GM23338 (cell line): Measurements from ENCODE around the gene INPP5D. TPM values are rescaled to one million over a fixed set of nuclear protein-coding genes. Genes with fewer than 3 reads are reported as not detected.

Experiments
- ATAC-seq: fragments of 200-7000 bp; cut with Tn5 transposase; 3 replicates; pipeline ENCODE4 v1.9.1; 2020
- DNase-seq: peaks from one replicate; pipeline ENCODE4 v3.0.0-alpha.2; 2015; ENCODE audit warnings: low spot score
- H2AFZ ChIP-seq: fragments of 200-600 bp; sonication (generic); 2 replicates; pipeline ENCODE4 v1.8.0; 2016; ENCODE audit warnings: antibody characterized with exemption, mild to moderate bottlenecking, moderate library complexity
- H3F3A ChIP-seq: fragments of 200-600 bp; sonication (generic); replicated peaks from 2 replicates; pipeline ENCODE4 v1.8.0; 2017; ENCODE audit warnings: antibody characterized with exemption, mixed run types, low read depth
- H3K27ac ChIP-seq: fragments of 200-600 bp; sonication (generic); 2 replicates; pipeline ENCODE4 v1.6.1; 2016; ENCODE audit warnings: low read depth
- H3K27me3 ChIP-seq: fragments of 200-600 bp; sonication (generic); 2 replicates; pipeline ENCODE4 v1.8.0; 2016; ENCODE audit warnings: mild to moderate bottlenecking, mixed run types, moderate library complexity; ENCODE audit not compliant: insufficient read depth
- H3K36me3 ChIP-seq: fragments of 200-600 bp; sonication (generic); 2 replicates; pipeline ENCODE4 v1.8.0; 2016; ENCODE audit warnings: mild to moderate bottlenecking; ENCODE audit not compliant: insufficient read depth
- H3K4me1 ChIP-seq: fragments of 200-600 bp; sonication (generic); 2 replicates; pipeline ENCODE4 v1.8.0; 2016; ENCODE audit warnings: mild to moderate bottlenecking, moderate library complexity; ENCODE audit not compliant: insufficient read depth
- H3K4me2 ChIP-seq: fragments of 200-600 bp; sonication (generic); 2 replicates; pipeline ENCODE4 v1.7.1; 2017; ENCODE audit warnings: mixed run types
- H3K4me3 ChIP-seq: fragments of 200-600 bp; sonication (generic); 2 replicates; pipeline ENCODE4 v1.6.1; 2016; ENCODE audit warnings: mixed run types
- H3K79me2 ChIP-seq: fragments of 200-600 bp; sonication (generic); replicated peaks from 2 replicates; pipeline ENCODE4 v1.8.0; 2017; ENCODE audit warnings: mild to moderate bottlenecking; ENCODE audit not compliant: insufficient read depth
- H3K9me2 ChIP-seq: fragments of 200-600 bp; sonication (generic); 2 replicates; pipeline ENCODE4 v1.8.0; 2017; ENCODE audit not compliant: insufficient read depth
- H4K20me1 ChIP-seq: fragments of 200-600 bp; sonication (generic); replicated peaks from 2 replicates; pipeline ENCODE4 v1.8.0; 2017; ENCODE audit warnings: mild to moderate bottlenecking; ENCODE audit not compliant: insufficient read depth
- H3K27ac Mint-ChIP-seq: 2 replicates; pipeline ENCODE4 v1.8.0; 2020; ENCODE audit warnings: inconsistent platforms, mild to moderate bottlenecking, moderate library complexity, mixed read lengths
- H3K27me3 Mint-ChIP-seq: 3 replicates; pipeline ENCODE4 v1.8.0; 2022; ENCODE audit warnings: low read depth, mild to moderate bottlenecking, moderate library complexity, mixed read lengths, inconsistent platforms; ENCODE audit not compliant: insufficient read depth, poor library complexity
- H3K36me3 Mint-ChIP-seq: 3 replicates; pipeline ENCODE4 v1.8.0; 2021; ENCODE audit warnings: low read depth, mild to moderate bottlenecking, inconsistent platforms, moderate library complexity, mixed read lengths
- H3K4me1 Mint-ChIP-seq: 3 replicates; pipeline ENCODE4 v1.8.0; 2020; ENCODE audit warnings: mild to moderate bottlenecking, inconsistent platforms, mixed read lengths
- H3K4me3 Mint-ChIP-seq: 3 replicates; pipeline ENCODE4 v1.8.0; 2021; ENCODE audit warnings: moderate library complexity, mild to moderate bottlenecking, inconsistent platforms, mixed read lengths
- H3K9me3 Mint-ChIP-seq: 3 replicates; pipeline ENCODE4 v1.8.0; 2020; ENCODE audit warnings: moderate library complexity, mild to moderate bottlenecking, inconsistent platforms, mixed read lengths
- CREB1 ChIP-seq: fragments of 250-450 bp; sonication (Bioruptor Pico); IDR thresholded peaks from 2 replicates; pipeline ENCODE4 v1.5.0; 2020; ENCODE audit warnings: low read depth, mild to moderate bottlenecking, moderate library complexity
- CTCF ChIP-seq, 2 experiments: fragments of 200-600 bp in 1 of 2; sonication (generic) in 1 of 2; conservative IDR thresholded peaks; 2 replicates each; pipeline versions ENCODE4 v1.5.1 to v1.6.1; 2016 to 2017; ENCODE audit warnings: antibody characterized with exemption in 2 of 2, low read depth in 2 of 2, mild to moderate bottlenecking in 2 of 2, moderate library complexity in 1 of 2
- ETS1 ChIP-seq: IDR thresholded peaks from 2 replicates; pipeline ENCODE4 v1.6.1; 2016; ENCODE audit warnings: antibody characterized with exemption
- EZH2 ChIP-seq: fragments of 200-600 bp; sonication (generic); IDR thresholded peaks from one replicate; pipeline ENCODE4 v1.8.0; 2017; ENCODE audit warnings: antibody characterized with exemption, mild to moderate bottlenecking, low read depth; ENCODE audit not compliant: unreplicated experiment
- EZH2phosphoT487 ChIP-seq: fragments of 200-600 bp; sonication (generic); IDR thresholded peaks from one replicate; pipeline ENCODE4 v1.8.1; 2018; ENCODE audit warnings: antibody characterized with exemption; ENCODE audit not compliant: unreplicated experiment
- NANOG ChIP-seq: IDR thresholded peaks from 2 replicates; pipeline ENCODE4 v1.6.1; 2016; ENCODE audit warnings: antibody characterized with exemption, borderline replicate concordance
- POLR2AphosphoS5 ChIP-seq: IDR thresholded peaks from 2 replicates; pipeline ENCODE4 v1.6.1; 2016; ENCODE audit warnings: antibody characterized with exemption, low read depth
- STAT1 ChIP-seq: IDR thresholded peaks from one replicate; pipeline ENCODE4 v1.6.1; 2016; ENCODE audit warnings: antibody characterized with exemption; ENCODE audit not compliant: unreplicated experiment
- ZNF114 ChIP-seq: fragments of 250-450 bp; sonication (Bioruptor Pico); IDR thresholded peaks from 2 replicates; pipeline ENCODE4 v1.5.0; 2020; ENCODE audit warnings: mild to moderate bottlenecking, moderate library complexity
- ZNF462 ChIP-seq: fragments of 250-450 bp; sonication (Bioruptor Pico); IDR thresholded peaks from 2 replicates; pipeline ENCODE4 v1.5.0; 2020; ENCODE audit warnings: mild to moderate bottlenecking, moderate library complexity
- polyA plus RNA-seq: library from polyadenylated mRNA; unstranded; fragments of >200 nt; fragmentation: Nextera tagmentation; extraction: Ambion mirVana; gene quantifications from 2 replicates; pipeline ENCODE4 v1.2.1, GENCODE V29; 2016
- total RNA-seq: library from RNA; depleted of rRNA; stranded (reverse); fragments of >200 nt; shearing (Covaris generic); gene quantifications from 2 replicates; pipeline ENCODE4 v1.2.3, GENCODE V29; 2014

The INPP5D gene
- total and polyA plus RNA-seq, 2 experiments from 2014 or later, result 6.6 to 8.3 TPM

- no peak for TF ChIP-seq CTCF (conservative IDR thresholded peaks at IDR 0.05; ENCODE audit: low read depth in 2 of 2)
- TF ChIP-seq EZH2, result no peak
- no peak for TF ChIP-seq STAT1
- TF ChIP-seq EZH2phosphoT487, result no peak
- TF ChIP-seq ETS1, result no peak
- TF ChIP-seq CREB1 (CRISPR knock-in tag), result no peak
- no peak for TF ChIP-seq ZNF114
- no peak for TF ChIP-seq POLR2AphosphoS5
Observed at GRCh38 chr2:233105930-233106329, 45.8 kb downstream of the INPP5D start (continued).

- H3K4me1 Mint-ChIP-seq, result no peaks in the 10 kb centered on the region; the same call in 2 of the 3 replicates
- Histone ChIP-seq H3K4me2 (no peak overlapping the region), H3K79me2 (no peaks in the 10 kb centered on the region), H3K4me1 (no peaks in the 10 kb centered on the region), H4K20me1 (no peaks in the 10 kb centered on the region), H3K27ac (no peak overlapping the region), H3K36me3 (no peaks in the 10 kb centered on the region), H3K4me3 (no peak overlapping the region), H3K9me2 (no peaks in the 10 kb centered on the region), H3F3A (no peaks in the 10 kb centered on the region), H2AFZ (no peak overlapping the region), H3K27me3 (no peaks in the 10 kb centered on the region)
- H3K27ac Mint-ChIP-seq, result no peak overlapping the region; the same call in 1 of the 2 replicates
- H3K27me3 Mint-ChIP-seq, result peaks cover 11% of the 10 kb centered on the region
- DNase-seq (no peak), ATAC-seq (no peak)
- no peak for TF ChIP-seq EZH2
- no peak for TF ChIP-seq EZH2phosphoT487
- TF ChIP-seq CREB1 (CRISPR knock-in tag), result no peak
- TF ChIP-seq ETS1, result no peak
- TF ChIP-seq STAT1, result no peak
- TF ChIP-seq NANOG, result no peak
- no peak for TF ChIP-seq ZNF462 (CRISPR knock-in tag)
- no peak overlapping the region for H3K4me3 Mint-ChIP-seq
- no peaks in the 10 kb centered on the region; the same call in 2 of the 3 replicates for H3K36me3 Mint-ChIP-seq
- no peaks in the 10 kb centered on the region for H3K9me3 Mint-ChIP-seq
Observed at GRCh38 chr2:233107011-233107410, 46.9 kb downstream of the INPP5D start.
